GM20000 (cell line): ENCODE measurements around the gene SHC3.

Source experiments
- DNase-seq: peaks from one replicate; pipeline ENCODE4 v3.0.0; 2012; ENCODE audit warnings: low spot score
- CTCF ChIP-seq: IDR thresholded peaks from 2 replicates; pipeline ENCODE4 v1.5.1; 2012; ENCODE audit warnings: mild to moderate bottlenecking, control low read depth; ENCODE audit errors: extremely low read depth, missing control alignments

Gene SHC3

GRCh38 chr9:89005323-89005722, 173.3 kb downstream of the SHC3 start:
- no peak for TF ChIP-seq CTCF
- DNase-seq, result no peak

GRCh38 chr9:89002987-89003386, 175.6 kb downstream of the SHC3 start:
- no peak for DNase-seq
- TF ChIP-seq CTCF, result no peak

GRCh38 chr9:89001917-89002540, 176.6 kb downstream of the SHC3 start:
- no peak for TF ChIP-seq CTCF
- no peak for DNase-seq

- peak; percentile 78 for DNase-seq
- peak; percentile 40 for TF ChIP-seq CTCF
These were observed 177.4 kb downstream of the SHC3 start for GRCh38 chr9:89000973-89001916.

GRCh38 chr9:89000371-89000781, 178.2 kb downstream of the SHC3 start:
- no peak for DNase-seq
- no peak for TF ChIP-seq CTCF

- TF ChIP-seq CTCF, result no peak
- no peak for DNase-seq
These were observed 179.7 kb downstream of the SHC3 start for GRCh38 chr9:88998911-88999310.

- DNase-seq, result no peak
- TF ChIP-seq CTCF, result no peak
These were observed 180.1 kb downstream of the SHC3 start for GRCh38 chr9:88998503-88998902.
